ENCODE measurements around the gene MPHOSPH10.

- TF ChIP-seq, protein P1, sequence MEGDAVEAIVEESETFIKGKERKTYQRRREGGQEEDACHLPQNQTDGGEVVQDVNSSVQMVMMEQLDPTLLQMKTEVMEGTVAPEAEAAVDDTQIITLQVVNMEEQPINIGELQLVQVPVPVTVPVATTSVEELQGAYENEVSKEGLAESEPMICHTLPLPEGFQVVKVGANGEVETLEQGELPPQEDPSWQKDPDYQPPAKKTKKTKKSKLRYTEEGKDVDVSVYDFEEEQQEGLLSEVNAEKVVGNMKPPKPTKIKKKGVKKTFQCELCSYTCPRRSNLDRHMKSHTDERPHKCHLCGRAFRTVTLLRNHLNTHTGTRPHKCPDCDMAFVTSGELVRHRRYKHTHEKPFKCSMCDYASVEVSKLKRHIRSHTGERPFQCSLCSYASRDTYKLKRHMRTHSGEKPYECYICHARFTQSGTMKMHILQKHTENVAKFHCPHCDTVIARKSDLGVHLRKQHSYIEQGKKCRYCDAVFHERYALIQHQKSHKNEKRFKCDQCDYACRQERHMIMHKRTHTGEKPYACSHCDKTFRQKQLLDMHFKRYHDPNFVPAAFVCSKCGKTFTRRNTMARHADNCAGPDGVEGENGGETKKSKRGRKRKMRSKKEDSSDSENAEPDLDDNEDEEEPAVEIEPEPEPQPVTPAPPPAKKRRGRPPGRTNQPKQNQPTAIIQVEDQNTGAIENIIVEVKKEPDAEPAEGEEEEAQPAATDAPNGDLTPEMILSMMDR (conservative IDR thresholded peaks at IDR 0.05; ENCODE audit: low read depth, low read length): no peak
- no peak for TF ChIP-seq EZH2 (IDR thresholded peaks at IDR 0.05; ENCODE audit: low read length, unreplicated experiment)
These were observed 21.2 kb downstream of the MPHOSPH10 start for GRCh38 chr2:71151620-71152019.

All from PC-3 (cell line).